Myometrial cell (primary cell): Measurements from ENCODE around the gene HECA. TPM values are rescaled to one million over a fixed set of nuclear protein-coding genes. Genes with fewer than 3 reads are reported as not detected.

Experiments
- total RNA-seq: library from RNA; depleted of rRNA; stranded (reverse); fragments of >200 nt; gene quantifications from 2 replicates; pipeline ENCODE4 v1.2.3, GENCODE V29; 2015

HECA gene
- total RNA-seq, result 7.5 and 11.7 TPM in 2 replicates

GRCh38 chr6:139134817-139135577 lies at the start of gene HECA:
TSS of gene HECA (plus strand) at chr6:139135080. CDS start at chr6:139135397, 317 bp downstream.

Other genes starting within 250 kb of the HECA start
- 16.7 and 23.0 TPM in 2 replicates for gene REPS1, start 146.8 kb upstream of the HECA start, total RNA-seq
- 58.1 and 61.4 TPM in 2 replicates for gene ABRACL, start 106.3 kb upstream of the HECA start, total RNA-seq
- gene TXLNB, start 156.9 kb downstream of the HECA start, total RNA-seq, result under 0.01 and 0.29 TPM in 2 replicates
- gene CITED2, start 239.6 kb downstream of the HECA start, total RNA-seq, result 377 and 416 TPM in 2 replicates